ENCODE data around the gene CPNE2.

GRCh38 chr16:57147381-57148221 is 55.2 kb downstream of the CPNE2 start:
- TF ChIP-seq CTCF (IDR thresholded peaks at IDR 0.05), result no peak
- no peak for TF ChIP-seq POLR2A (IDR thresholded peaks at IDR 0.05)

All from uterus (tissue), 2 donors.